ENCODE measurements around the gene ZNF385D.

DNA sequence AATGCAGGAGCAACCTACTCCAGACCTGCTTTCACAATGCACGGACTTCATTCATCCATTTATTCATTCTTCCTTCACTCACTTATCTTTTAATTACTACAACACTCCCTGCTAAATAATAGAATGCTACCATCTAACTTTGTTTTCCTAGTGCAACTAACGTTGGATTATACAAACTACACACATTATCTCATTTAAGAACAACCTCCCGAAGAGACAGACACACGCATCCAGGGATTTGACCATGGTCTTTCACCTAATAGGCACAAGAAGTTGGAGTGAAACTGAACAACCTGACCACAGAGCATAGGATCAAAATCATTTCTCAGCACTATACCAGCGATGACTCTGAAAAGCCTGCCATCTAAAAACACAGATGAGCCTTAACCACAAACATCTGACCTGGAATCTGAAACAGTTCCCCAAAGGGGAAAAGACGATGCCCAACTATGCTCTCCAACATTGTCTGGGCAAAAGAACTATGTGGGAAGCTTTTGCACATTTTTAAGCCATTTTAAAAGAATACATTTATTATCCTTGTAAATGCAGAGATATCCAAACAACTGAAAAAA, 21.0 kb downstream of the ZNF385D start:
- no peak for TF ChIP-seq SUZ12 (IDR thresholded peaks at IDR 0.05; ENCODE audit: extremely low read depth, insufficient read depth, insufficient read length)
- TF ChIP-seq ZNF274 (IDR thresholded peaks at IDR 0.05; ENCODE audit: low read depth, low read length), result no peak
